HepG2 (cell line): Measurements from ENCODE around the gene SULT1C4. TPM values are rescaled to one million over a fixed set of nuclear protein-coding genes. Genes with fewer than 3 reads are reported as not detected.
A peak's percentile ranks its signal among the peaks of the same experiment; 100 is the strongest.

Source experiments
- KLF11 ChIP-seq: IDR thresholded peaks from 2 replicates; pipeline ENCODE4 v1.6.1; 2016; ENCODE audit warnings: missing compliant biosample characterization
- NBN ChIP-seq: fragments of 450-650 bp; conservative IDR thresholded peaks from 2 replicates; pipeline ENCODE4 v1.6.1; 2017
- NFAT5 ChIP-seq: sonication (generic); formaldehyde crosslinking; IDR thresholded peaks from 2 replicates; pipeline ENCODE4 v1.4.0; 2020; ENCODE audit warnings: missing genetic modification reagents
- PAXIP1 ChIP-seq: sonication (generic); formaldehyde crosslinking; conservative IDR thresholded peaks from 2 replicates; pipeline ENCODE4 v1.4.0; 2020; ENCODE audit warnings: mild to moderate bottlenecking, missing genetic modification reagents, moderate library complexity
- PBX3 ChIP-seq: sonication (generic); formaldehyde crosslinking; IDR thresholded peaks from 2 replicates; pipeline ENCODE4 v1.8.1; 2023; ENCODE audit warnings: missing genetic modification reagents, inconsistent platforms, borderline replicate concordance
- SOX5 ChIP-seq: IDR thresholded peaks from 2 replicates; pipeline ENCODE4 v1.6.1; 2016; ENCODE audit warnings: borderline replicate concordance
- ZNF512B ChIP-seq: sonication (generic); formaldehyde crosslinking; IDR thresholded peaks from 2 replicates; pipeline ENCODE4 v1.5.1; 2020; ENCODE audit warnings: missing genetic modification reagents, mild to moderate bottlenecking, borderline replicate concordance
- ZNF609 ChIP-seq: sonication (generic); formaldehyde crosslinking; IDR thresholded peaks from 2 replicates; pipeline ENCODE4 v1.4.0; 2020; ENCODE audit warnings: mild to moderate bottlenecking, missing genetic modification reagents, borderline replicate concordance
- ZZZ3 ChIP-seq: sonication (generic); formaldehyde crosslinking; IDR thresholded peaks from 2 replicates; pipeline ENCODE4 v1.4.0; 2020; ENCODE audit warnings: missing genetic modification reagents, mild to moderate bottlenecking, borderline replicate concordance
- polyA plus RNA-seq, 8 experiments: library from polyadenylated mRNA; depleted of rRNA in 3 of 8; stranded (reverse) in 7 of 8; unstranded in 1 of 8; fragments of >200 nt; fragmentation: Illumina TruSeq in 4 of 8; extraction: Trizol in 4 of 8; gene quantifications; 2 replicates each; pipeline versions ENCODE4 v1.2.1 to v1.2.3, GENCODE V29; 2011 to 2016; ENCODE audit warnings: low read depth in 4 of 8, missing spikeins in 1 of 8, mixed read lengths in 1 of 8; ENCODE audit not compliant: insufficient read depth in 1 of 8
- total RNA-seq, 5 experiments: library from RNA; depleted of rRNA; stranded (reverse); fragments of >200 nt; fragmentation: Illumina TruSeq; extraction: Trizol; gene quantifications; 2 replicates each; pipeline ENCODE4 v1.2.3, GENCODE V29; 2016; ENCODE audit warnings: low read depth in 1 of 5

SULT1C4 gene
- total and polyA plus RNA-seq, 2 of the 13 experiments (the other 11 are each of a cell fraction or from before 2014, with no cell fraction given) = 1.3 to 8.6 TPM

- no peak for TF ChIP-seq ZNF512B (CRISPR knock-in tag)
- TF ChIP-seq KLF11 (CRISPR knock-in tag) = no peak
- TF ChIP-seq ZNF609 (CRISPR knock-in tag) = 0 out of 2 replicates have a peak, but pooled peaks have one; percentile 34
- TF ChIP-seq NFAT5 (CRISPR knock-in tag) = no peak
- TF ChIP-seq PBX3 (CRISPR knock-in tag) = no peak
- TF ChIP-seq NBN = no peak
- peak; percentile 60; the same call in 1 of the 2 replicates for TF ChIP-seq ZZZ3 (CRISPR knock-in tag)
- TF ChIP-seq SOX5 (CRISPR knock-in tag) = peak; percentile 54
- peak; percentile 83 for TF ChIP-seq PAXIP1 (CRISPR knock-in tag)
Measured at GRCh38 chr2:108423502-108424251, 45.9 kb downstream of the SULT1C4 start (continued).
